Activated T-helper 9 cell treated with anti-CD3 and anti-CD28 coated beads, Interleukin-2, amount 50 U/mL, for 16 hours (primary cell): ENCODE results near the gene CCDC9B.

Experiments used
- DNase-seq: peaks from one replicate; pipeline ENCODE4 v3.0.0-alpha.2; 2020; ENCODE audit warnings: low read depth

The CCDC9B gene

GRCh38 chr15:40365624-40366456, 25.1 kb upstream of the CCDC9B start:
- no peak for DNase-seq

- DNase-seq = no peak
Observed at GRCh38 chr15:40365016-40365415, 24.3 kb upstream of the CCDC9B start.

GRCh38 chr15:40364251-40364650, 23.5 kb upstream of the CCDC9B start:
- DNase-seq = no peak

GRCh38 chr15:40363611-40364010, 22.9 kb upstream of the CCDC9B start:
- no peak for DNase-seq

- DNase-seq = no peak
Observed at GRCh38 chr15:40361640-40362039, 20.9 kb upstream of the CCDC9B start.

- DNase-seq = no peak
Observed at GRCh38 chr15:40360015-40360414, 19.3 kb upstream of the CCDC9B start.

- no peak for DNase-seq
Observed at GRCh38 chr15:40358471-40359353, 18.0 kb upstream of the CCDC9B start.

GRCh38 chr15:40357723-40358470, 17.2 kb upstream of the CCDC9B start, which contains the start of gene DISP2:
Gene DISP2, plus strand, starts transcription at chr15:40358219. Its CDS starts 103 bp downstream, at chr15:40358322.
- DNase-seq = peak; percentile 78

GRCh38 chr15:40357246-40357645, 16.5 kb upstream of the CCDC9B start:
- DNase-seq = no peak

GRCh38 chr15:40355976-40356585, 15.3 kb upstream of the CCDC9B start:
- DNase-seq = no peak

- DNase-seq = no peak
Observed at GRCh38 chr15:40354408-40355171, 13.9 kb upstream of the CCDC9B start.

GRCh38 chr15:40353697-40354096, 13.0 kb upstream of the CCDC9B start:
- no peak for DNase-seq

- DNase-seq = no peak
Observed at GRCh38 chr15:40352281-40352901, 11.7 kb upstream of the CCDC9B start.

GRCh38 chr15:40349163-40349562, 8.4 kb upstream of the CCDC9B start:
- no peak for DNase-seq

GRCh38 chr15:40348474-40348870, 7.7 kb upstream of the CCDC9B start:
- DNase-seq = no peak

- no peak for DNase-seq
Observed at GRCh38 chr15:40347559-40348473, 7.1 kb upstream of the CCDC9B start.

- DNase-seq = no peak
Observed at GRCh38 chr15:40346579-40347558, 6.1 kb upstream of the CCDC9B start.

GRCh38 chr15:40345867-40346578, 5.3 kb upstream of the CCDC9B start:
- DNase-seq = no peak
